K562 (cell line): Measurements from ENCODE around the gene ANKRD44. TPM values are rescaled to one million over a fixed set of nuclear protein-coding genes. Genes with fewer than 3 reads are reported as not detected.

Source experiments
- DACH1 ChIP-seq: fragments of 450-650 bp; IDR thresholded peaks from 2 replicates; pipeline ENCODE4 v1.6.1; 2018; ENCODE audit not compliant: partially characterized antibody
- EP300 ChIP-seq: IDR thresholded peaks from 2 replicates; pipeline ENCODE4 v1.6.1; 2012; ENCODE audit warnings: low read length, improper control_type of control experiment
- GMEB1 ChIP-seq: fragments of 250-450 bp; sonication (Bioruptor Pico); IDR thresholded peaks from 2 replicates; pipeline ENCODE4 v1.4.0; 2020; ENCODE audit warnings: mild to moderate bottlenecking
- GTF2A2 ChIP-seq: IDR thresholded peaks from 2 replicates; pipeline ENCODE4 v1.6.1; 2016; ENCODE audit warnings: mild to moderate bottlenecking, missing genetic modification characterization, missing compliant biosample characterization
- KLF6 ChIP-seq: fragments of 250-450 bp; sonication (Bioruptor Pico); IDR thresholded peaks from 2 replicates; pipeline ENCODE4 v1.4.0; 2020; ENCODE audit warnings: mild to moderate bottlenecking, moderate library complexity, borderline replicate concordance
- MAFF ChIP-seq: IDR thresholded peaks from 2 replicates; pipeline ENCODE4 v1.6.1; 2012; ENCODE audit warnings: low read length, improper control_type of control experiment
- MBD2 ChIP-seq: sonication (generic); IDR thresholded peaks from 2 replicates; pipeline ENCODE4 v1.6.1; 2016; ENCODE audit warnings: low read depth, borderline replicate concordance
- NFATC3 ChIP-seq: fragments of 450-650 bp; IDR thresholded peaks from 2 replicates; pipeline ENCODE4 v1.6.1; 2017; ENCODE audit warnings: mild to moderate bottlenecking
- NONO ChIP-seq, 2 experiments: fragments of 200-400 bp in 1 of 2; fragments of 450-650 bp in 1 of 2; formaldehyde crosslinking in 1 of 2; IDR thresholded peaks; 2 replicates each; pipeline ENCODE4 v1.6.1; 2017; ENCODE audit warnings: low read depth in 2 of 2, mild to moderate bottlenecking in 2 of 2, moderate library complexity in 2 of 2, low read length in 1 of 2
- REST ChIP-seq, 2 experiments: fragments of 450-650 bp; formaldehyde crosslinking in 1 of 2; IDR thresholded peaks; 2 replicates each; pipeline versions ENCODE4 v1.4.0 to v1.6.1; 2014 to 2020; ENCODE audit warnings: mild to moderate bottlenecking in 2 of 2, borderline replicate concordance in 1 of 2, low read depth in 1 of 2
- RFX7 ChIP-seq: fragments of 250-450 bp; sonication (Bioruptor Pico); IDR thresholded peaks from 2 replicates; pipeline ENCODE4 v1.5.1; 2021; ENCODE audit warnings: mild to moderate bottlenecking
- SMAD3 ChIP-seq: fragments of 450-650 bp; formaldehyde crosslinking; conservative IDR thresholded peaks from 2 replicates; pipeline ENCODE4 v1.4.0; 2020; ENCODE audit warnings: mild to moderate bottlenecking
- USF2 ChIP-seq: sonication (generic); formaldehyde crosslinking; IDR thresholded peaks from 2 replicates; pipeline ENCODE4 v1.5.0; 2020; ENCODE audit warnings: missing genetic modification reagents
- ZNF12 ChIP-seq: sonication (generic); formaldehyde crosslinking; IDR thresholded peaks from 2 replicates; pipeline ENCODE4 v1.4.0; 2020; ENCODE audit warnings: mild to moderate bottlenecking, missing genetic modification reagents
- ZNF431 ChIP-seq: sonication (generic); formaldehyde crosslinking; IDR thresholded peaks from 2 replicates; pipeline ENCODE4 v1.8.0; 2022; ENCODE audit warnings: mild to moderate bottlenecking, missing genetic modification reagents
- polyA plus RNA-seq, 8 experiments: library from polyadenylated mRNA; depleted of rRNA in 4 of 8; stranded (reverse) in 5 of 8; unstranded in 3 of 8; fragments of >200 nt; fragmentation: Nextera tagmentation in 2 of 8; fragmentation: Illumina TruSeq in 1 of 8; extraction: Ambion mirVana in 2 of 8; extraction: Trizol in 1 of 8; gene quantifications; 2 replicates each; pipeline versions ENCODE4 v1.2.1 to v1.2.3, GENCODE V29; 2011 to 2014; ENCODE audit warnings: inconsistent platforms in 1 of 8, missing spikeins in 1 of 8
- total RNA-seq, 7 experiments: library from RNA; depleted of rRNA in 6 of 7; stranded (reverse); fragments of >200 nt in 6 of 7; fragmentation: Illumina TruSeq in 2 of 7; extraction: Trizol in 2 of 7; gene quantifications; 2 replicates each; pipeline versions ENCODE4 v1.2.1 to v1.2.3, GENCODE V29; 2011 to 2021; ENCODE audit warnings: low replicate concordance in 1 of 7

The ANKRD44 gene
- total and polyA plus RNA-seq, 9 of the 15 experiments (the other 6 are each of a cell fraction or from before 2014, with no cell fraction given): 0.03 to 0.64 (median 0.07) TPM; not detected in 3

- TF ChIP-seq REST (IDR thresholded peaks at IDR 0.05; ENCODE audit: borderline replicate concordance) (no peak), REST (CRISPR knock-in tag; IDR thresholded peaks at IDR 0.05; ENCODE audit: low read depth) (no peak), USF2 (CRISPR knock-in tag) (no peak), SMAD3 (CRISPR knock-in tag) (no peak), RFX7 (no peak), NFATC3 (no peak), EP300 (no peak), ZNF12 (CRISPR knock-in tag) (no peak), MBD2 (no peak), NONO (IDR thresholded peaks at IDR 0.05; ENCODE audit: low read depth in 2 of 2, low read length in 1 of 2) (no peak), ZNF431 (CRISPR knock-in tag) (no peak), GTF2A2 (tag) (no peak), MAFF (no peak), DACH1 (no peak), GMEB1 (CRISPR knock-in tag) (no peak), KLF6 (CRISPR knock-in tag) (no peak)
Observed at GRCh38 chr2:197211881-197212342, 98.7 kb downstream of the ANKRD44 start (continued).
